HG02798 (cell line): Measurements from ENCODE around the gene RREB1.
"Not testable (repeated sequence)": the region's sequence is repeated elsewhere in the genome, so short reads cannot be mapped to it uniquely, and the experiment has no call there.

ENCODE experiments used
- ATAC-seq: cut with Tn5 transposase; IDR thresholded peaks from one replicate; pipeline ENCODE4 v1.9.1; 2021; ENCODE audit warnings: mild to moderate bottlenecking; ENCODE audit not compliant: unreplicated experiment, poor library complexity

RREB1 gene

GRCh38 chr6:7256785-7257184 lies 149.0 kb downstream of the RREB1 start:
- no peak for ATAC-seq

GRCh38 chr6:7257521-7258230 lies 149.9 kb downstream of the RREB1 start:
- ATAC-seq = no peak

GRCh38 chr6:7258231-7258763 lies 150.5 kb downstream of the RREB1 start:
- ATAC-seq = no peak

GRCh38 chr6:7260291-7261031 lies 152.7 kb downstream of the RREB1 start:
- no peak for ATAC-seq

GRCh38 chr6:7261032-7261841 lies 153.5 kb downstream of the RREB1 start:
- peak; percentile 79 for ATAC-seq

- ATAC-seq = no peak
Measured at GRCh38 chr6:7261852-7262461, 154.2 kb downstream of the RREB1 start.

GRCh38 chr6:7262746-7263518 lies 155.2 kb downstream of the RREB1 start:
- no peak for ATAC-seq

GRCh38 chr6:7263519-7263805 lies 155.7 kb downstream of the RREB1 start:
- not testable (repeated sequence) for ATAC-seq

GRCh38 chr6:7264041-7264440 lies 156.3 kb downstream of the RREB1 start:
- ATAC-seq = no peak

- no peak for ATAC-seq
Measured at GRCh38 chr6:7264686-7265384, 157.1 kb downstream of the RREB1 start.

- ATAC-seq = not testable (repeated sequence)
Measured at GRCh38 chr6:7265385-7265726, 157.6 kb downstream of the RREB1 start.

- no peak for ATAC-seq
Measured at GRCh38 chr6:7267071-7267465, 159.3 kb downstream of the RREB1 start.

- ATAC-seq = no peak
Measured at GRCh38 chr6:7267466-7268091, 159.8 kb downstream of the RREB1 start.

GRCh38 chr6:7268362-7268761 lies 160.6 kb downstream of the RREB1 start:
- ATAC-seq = no peak

- ATAC-seq = no peak
Measured at GRCh38 chr6:7268816-7269555, 161.2 kb downstream of the RREB1 start.

GRCh38 chr6:7269816-7270215 lies 162.1 kb downstream of the RREB1 start:
- no peak for ATAC-seq

- ATAC-seq = no peak
Measured at GRCh38 chr6:7270320-7271204, 162.8 kb downstream of the RREB1 start.
